Caco-2 (cell line): ENCODE results near the gene KIF1B. TPM values are rescaled to one million over a fixed set of nuclear protein-coding genes. Genes with fewer than 3 reads are reported as not detected.

ENCODE experiments used
- BruUV-seq: library from RNA; stranded (reverse); fragments of 400-500 nt; replicated peaks from 2 replicates; lab custom pipeline; 2021; lab: Mats Ljungman, UMichigan
- CTCF ChIA-PET: fragments of 300-600 bp; sonication (Branson Sonifier 250); formaldehyde crosslinking; loops from one replicate; lab custom pipeline; 2022; ENCODE audit warnings: antibody characterized with exemption; lab: Charles Lee
- POLR2A ChIA-PET: fragments of 300-600 bp; sonication (Branson Sonifier 250); formaldehyde crosslinking; loops from one replicate; lab custom pipeline; 2022; ENCODE audit warnings: antibody characterized with exemption; lab: Charles Lee
- DNase-seq, 2 experiments: peaks; one replicate each; pipeline versions ENCODE4 v3.0.0 to v3.0.0-alpha.2; 2020 to 2022
- H3K27me3 ChIP-seq: replicated peaks from 2 replicates; pipeline ENCODE4 v1.6.0; 2011; ENCODE audit warnings: low read length; ENCODE audit not compliant: control insufficient read depth, insufficient read depth
- H3K36me3 ChIP-seq: 2 replicates; pipeline ENCODE4 v1.5.1; 2011; ENCODE audit warnings: low read length; ENCODE audit not compliant: control insufficient read depth, insufficient read depth
- H3K4me1 ChIP-seq: fragments of 250-450 bp; sonication (Bioruptor Pico); 2 replicates; pipeline ENCODE4 v1.5.1; 2020; ENCODE audit warnings: mild to moderate bottlenecking
- H3K4me3 ChIP-seq: 2 replicates; pipeline ENCODE4 v1.5.1; 2011; ENCODE audit warnings: low read depth, mild to moderate bottlenecking, control low read depth, low read length
- H3K9me3 ChIP-seq: fragments of 250-450 bp; sonication (Bioruptor Pico); 2 replicates; pipeline ENCODE4 v1.5.1; 2020; ENCODE audit warnings: mild to moderate bottlenecking, moderate library complexity
- H3K27ac Mint-ChIP-seq: one replicate; pipeline ENCODE4 v1.8.0; 2022; ENCODE audit warnings: mixed read lengths; ENCODE audit not compliant: unreplicated experiment
- H3K27me3 Mint-ChIP-seq: one replicate; pipeline ENCODE4 v1.8.0; 2022; ENCODE audit warnings: mixed read lengths; ENCODE audit not compliant: insufficient read depth, unreplicated experiment
- H3K36me3 Mint-ChIP-seq: one replicate; pipeline ENCODE4 v1.8.0; 2022; ENCODE audit warnings: mild to moderate bottlenecking, mixed read lengths; ENCODE audit not compliant: insufficient read depth, unreplicated experiment
- H3K4me1 Mint-ChIP-seq: one replicate; pipeline ENCODE4 v1.8.0; 2022; ENCODE audit warnings: low read depth, mixed read lengths; ENCODE audit not compliant: unreplicated experiment
- H3K4me3 Mint-ChIP-seq: one replicate; pipeline ENCODE4 v1.8.0; 2022; ENCODE audit warnings: mild to moderate bottlenecking, moderate library complexity, mixed read lengths; ENCODE audit not compliant: unreplicated experiment
- H3K9me3 Mint-ChIP-seq: one replicate; pipeline ENCODE4 v1.8.0; 2022; ENCODE audit warnings: mixed read lengths; ENCODE audit not compliant: unreplicated experiment
- CTCF ChIP-seq, 2 experiments: fragments of 200-600 bp in 1 of 2; IDR thresholded peaks; 1 replicate in 1 of 2; 2 replicates in 1 of 2; pipeline versions ENCODE4 v1.5.1 to v1.8.0; 2011 to 2022; ENCODE audit warnings: antibody characterized with exemption in 1 of 2, control low read depth in 1 of 2, inconsistent platforms in 1 of 2, low read depth in 1 of 2, low read length in 1 of 2, mild to moderate bottlenecking in 1 of 2, moderate library complexity in 1 of 2; ENCODE audit not compliant: insufficient read depth in 1 of 2, severe bottlenecking in 1 of 2, unreplicated experiment in 1 of 2
- intact Hi-C: fragments of 100-400 bp; cut with micrococcal nuclease; formaldehyde crosslinking; loops from one replicate; pipeline ENCODE4 v1.10.0; 2022; ENCODE audit not compliant: unreplicated experiment
- total RNA-seq: library from RNA; stranded (reverse); gene quantifications from 2 replicates; pipeline ENCODE4 v1.2.3, GENCODE V29; 2022

The KIF1B gene
- total RNA-seq, 1 experiment from 2014 or later = 41.1 TPM

- no peak for TF ChIP-seq CTCF (IDR thresholded peaks at IDR 0.05; ENCODE audit: insufficient read depth in 1 of 2, low read depth in 1 of 2, low read length in 1 of 2, severe bottlenecking in 1 of 2, unreplicated experiment in 1 of 2)
- Mint-ChIP-seq H3K27ac (no peak overlapping the region), H3K9me3 (no peaks in the 10 kb centered on the region), H3K27me3 (no peaks in the 10 kb centered on the region), H3K4me3 (no peak overlapping the region), H3K36me3 (peaks cover 18% of the 10 kb centered on the region), H3K4me1 (peaks cover 18% of the 10 kb centered on the region)
- Histone ChIP-seq H3K4me3 (no peak overlapping the region), H3K27me3 (no peaks in the 10 kb centered on the region), H3K4me1 (peaks cover 22% of the 10 kb centered on the region), H3K9me3 (no peaks in the 10 kb centered on the region), H3K36me3 (peaks cover 1% of the 10 kb centered on the region; the same call in 1 of the 2 replicates)
- no TSS peak for BruUV-seq
- CTCF ChIA-PET = no interaction called here
- POLR2A ChIA-PET = no interaction called here
- DNase-seq = no peak
- intact Hi-C loops = no loop called here
Observed at GRCh38 chr1:10267921-10268320, 57.6 kb downstream of the KIF1B start.

GRCh38 chr1:10271090-10271489, 60.7 kb downstream of the KIF1B start:
- no peaks in the 10 kb centered on the region for H3K9me3 Mint-ChIP-seq
- ChIA-PET POLR2A (interaction anchor here (0.7 kb wide), 1 partner anchor 128 kb away, joined by 3 read pairs; the partner anchor contains the start of gene PGD), CTCF (interaction anchor here (0.7 to 1.5 kb wide), 2 partner anchors 61 to 70 kb away, joined by 3 to 6 read pairs; partner anchors contain the start of gene KIF1B)
- Histone ChIP-seq H3K36me3 (peaks cover 1% of the 10 kb centered on the region; the same call in 1 of the 2 replicates), H3K4me3 (no peak overlapping the region), H3K9me3 (no peaks in the 10 kb centered on the region), H3K27me3 (no peaks in the 10 kb centered on the region), H3K4me1 (peaks cover 26% of the 10 kb centered on the region)
- no peaks in the 10 kb centered on the region for H3K27me3 Mint-ChIP-seq
- no peak for TF ChIP-seq CTCF (IDR thresholded peaks at IDR 0.05; ENCODE audit: insufficient read depth in 1 of 2, low read depth in 1 of 2, low read length in 1 of 2, severe bottlenecking in 1 of 2, unreplicated experiment in 1 of 2)
- no peak overlapping the region for H3K4me3 Mint-ChIP-seq
- BruUV-seq = no TSS peak
- intact Hi-C loops = loop anchor here (5.0 kb wide), 1 partner anchor 59 kb away; the partner anchor contains the start of gene KIF1B
- DNase-seq = no peak
- H3K27ac Mint-ChIP-seq = no peak overlapping the region
- peaks cover 18% of the 10 kb centered on the region for H3K4me1 Mint-ChIP-seq
- peaks cover 8% of the 10 kb centered on the region for H3K36me3 Mint-ChIP-seq

GRCh38 chr1:10271869-10272268, 61.5 kb downstream of the KIF1B start:
- Mint-ChIP-seq H3K27me3 (no peaks in the 10 kb centered on the region), H3K27ac (no peak overlapping the region), H3K4me3 (no peak overlapping the region), H3K4me1 (peaks cover 18% of the 10 kb centered on the region), H3K36me3 (peaks cover 15% of the 10 kb centered on the region), H3K9me3 (no peaks in the 10 kb centered on the region)
- Histone ChIP-seq H3K9me3 (no peaks in the 10 kb centered on the region), H3K4me3 (no peak overlapping the region), H3K36me3 (peaks cover 1% of the 10 kb centered on the region; the same call in 1 of the 2 replicates), H3K27me3 (no peaks in the 10 kb centered on the region), H3K4me1 (peaks cover 26% of the 10 kb centered on the region)
- ChIA-PET POLR2A (no interaction called here), CTCF (interaction anchor here (1.5 kb wide), 1 partner anchor 62 kb away, joined by 6 read pairs; the partner anchor contains the start of gene KIF1B)
- no TSS peak for BruUV-seq
- no peak for DNase-seq
- TF ChIP-seq CTCF (IDR thresholded peaks at IDR 0.05; ENCODE audit: insufficient read depth in 1 of 2, low read depth in 1 of 2, low read length in 1 of 2, severe bottlenecking in 1 of 2, unreplicated experiment in 1 of 2) = no peak
- intact Hi-C loops = loop anchor here (5.0 kb wide), 1 partner anchor 60 kb away; the partner anchor contains the start of gene KIF1B
